Fibroblast of lung (primary cell): ENCODE data around the gene MIPOL1. TPM values are rescaled to one million over a fixed set of nuclear protein-coding genes. Genes with fewer than 3 reads are reported as not detected.
"Not testable (repeated sequence)": the region's sequence is repeated elsewhere in the genome, so short reads cannot be mapped to it uniquely, and the experiment has no call there.

Experiments used
- DNase-seq, 2 donors: peaks; one replicate each; pipeline versions ENCODE4 v3.0.0 to v3.0.0-alpha.2; 2010; ENCODE audit warnings: low read depth in 2 of 2
- H2AFZ ChIP-seq: 2 replicates; pipeline ENCODE4 v1.5.1; 2012; ENCODE audit warnings: low read length, control low read depth, inconsistent platforms
- H3K27ac ChIP-seq: 2 replicates; pipeline ENCODE4 v1.5.1; 2011; ENCODE audit warnings: low read length, control low read depth; ENCODE audit not compliant: insufficient read depth
- H3K27me3 ChIP-seq: 2 replicates; pipeline ENCODE4 v1.5.1; 2011; ENCODE audit warnings: mild to moderate bottlenecking, low read length; ENCODE audit not compliant: control insufficient read depth, insufficient read depth
- H3K36me3 ChIP-seq: 2 replicates; pipeline ENCODE4 v1.5.1; 2011; ENCODE audit warnings: low read length; ENCODE audit not compliant: control insufficient read depth, insufficient read depth
- H3K4me1 ChIP-seq: 2 replicates; pipeline ENCODE4 v1.5.1; 2011; ENCODE audit warnings: low read length; ENCODE audit not compliant: control insufficient read depth, insufficient read depth; ENCODE audit errors: extremely low read depth
- H3K4me2 ChIP-seq: 2 replicates; pipeline ENCODE4 v1.5.1; 2011; ENCODE audit warnings: low read length, control low read depth; ENCODE audit not compliant: insufficient read depth; ENCODE audit errors: extremely low read depth
- H3K4me3 ChIP-seq, 4 experiments: fragments of 200-600 bp in 1 of 4; sonication (generic) in 1 of 4; replicated peaks in 1 of 4; 2 replicates each; pipeline ENCODE4 v1.5.1; 2011 to 2016; ENCODE audit warnings: low read length in 4 of 4, low read depth in 3 of 4, mild to moderate bottlenecking in 3 of 4, control low read depth in 2 of 4, inconsistent platforms in 1 of 4, mixed read lengths in 1 of 4; ENCODE audit not compliant: insufficient read depth in 1 of 4; ENCODE audit errors: control extremely low read depth in 1 of 4
- H3K79me2 ChIP-seq: 2 replicates; pipeline ENCODE4 v1.5.1; 2012; ENCODE audit warnings: mild to moderate bottlenecking, low read length, inconsistent platforms; ENCODE audit not compliant: control insufficient read depth, insufficient read depth
- H3K9ac ChIP-seq: 2 replicates; pipeline ENCODE4 v1.5.1; 2011; ENCODE audit warnings: mild to moderate bottlenecking, low read length, control low read depth; ENCODE audit not compliant: insufficient read depth
- H3K9me3 ChIP-seq: 2 replicates; pipeline ENCODE4 v1.5.1; 2012; ENCODE audit warnings: low read depth, low read length; ENCODE audit not compliant: control insufficient read depth, insufficient read depth
- H4K20me1 ChIP-seq: 2 replicates; pipeline ENCODE4 v1.5.1; 2011; ENCODE audit warnings: low read length; ENCODE audit not compliant: control insufficient read depth, insufficient read depth; ENCODE audit errors: extremely low read depth
- EZH2 ChIP-seq: IDR thresholded peaks from 2 replicates; pipeline ENCODE4 v1.5.1; 2012; ENCODE audit warnings: low read length, control low read depth, mild to moderate bottlenecking; ENCODE audit errors: missing control alignments
- polyA plus RNA-seq, 2 donors: library from polyadenylated mRNA; depleted of rRNA in 1 of 2; stranded (reverse) in 1 of 2; unstranded in 1 of 2; fragments of >200 nt; gene quantifications; 2 replicates each; pipeline ENCODE4 v1.2.1, GENCODE V29; 2011 to 2012; ENCODE audit warnings: missing spikeins in 1 of 2
- total RNA-seq: library from RNA; depleted of rRNA; stranded (reverse); fragments of >200 nt; gene quantifications from 2 replicates; pipeline ENCODE4 v1.2.1, GENCODE V29; 2014
- TF ChIP-seq, protein P1 (sequence below), 2 donors: IDR thresholded peaks in 1 of 2; conservative IDR thresholded peaks in 1 of 2; 1 replicate in 1 of 2; 2 replicates in 1 of 2; pipeline ENCODE4 v1.5.1; 2011 to 2012; ENCODE audit warnings: low read length in 2 of 2, control low read depth in 1 of 2, inconsistent platforms in 1 of 2, low read depth in 1 of 2, mild to moderate bottlenecking in 1 of 2

Gene MIPOL1
- total and polyA plus RNA-seq, 2 donors (not counting 1 experiment from before 2014, with no cell fraction given): 6.4 to 8.6 TPM

DNA sequence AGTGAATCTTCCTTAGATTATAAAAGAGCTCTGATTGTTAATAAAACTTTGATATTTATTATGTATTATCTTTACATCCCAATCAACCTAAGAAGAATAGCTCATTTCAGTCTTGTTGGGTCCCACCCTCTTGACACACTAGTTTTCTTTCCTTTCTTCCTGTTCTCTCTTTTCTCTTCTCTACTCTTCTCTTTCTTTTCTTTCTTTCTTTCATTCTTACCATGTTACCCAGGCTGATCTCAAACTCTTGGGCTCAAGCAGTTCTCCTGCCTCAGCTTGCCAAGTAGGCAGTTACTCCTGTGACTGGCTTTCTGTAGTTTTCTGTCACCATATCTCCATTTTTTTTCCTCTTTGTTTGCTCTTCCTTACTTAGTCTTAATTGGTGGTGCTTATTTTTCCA lies 177.8 kb downstream of the MIPOL1 start:
- no peaks in the 10 kb centered on the region for H4K20me1 ChIP-seq
- DNase-seq: no peak
- no peak overlapping the region for H3K4me2 ChIP-seq
- no peak overlapping the region for H3K9ac ChIP-seq
- H3K4me3 ChIP-seq: no peak overlapping the region
- TF ChIP-seq, protein P1, sequence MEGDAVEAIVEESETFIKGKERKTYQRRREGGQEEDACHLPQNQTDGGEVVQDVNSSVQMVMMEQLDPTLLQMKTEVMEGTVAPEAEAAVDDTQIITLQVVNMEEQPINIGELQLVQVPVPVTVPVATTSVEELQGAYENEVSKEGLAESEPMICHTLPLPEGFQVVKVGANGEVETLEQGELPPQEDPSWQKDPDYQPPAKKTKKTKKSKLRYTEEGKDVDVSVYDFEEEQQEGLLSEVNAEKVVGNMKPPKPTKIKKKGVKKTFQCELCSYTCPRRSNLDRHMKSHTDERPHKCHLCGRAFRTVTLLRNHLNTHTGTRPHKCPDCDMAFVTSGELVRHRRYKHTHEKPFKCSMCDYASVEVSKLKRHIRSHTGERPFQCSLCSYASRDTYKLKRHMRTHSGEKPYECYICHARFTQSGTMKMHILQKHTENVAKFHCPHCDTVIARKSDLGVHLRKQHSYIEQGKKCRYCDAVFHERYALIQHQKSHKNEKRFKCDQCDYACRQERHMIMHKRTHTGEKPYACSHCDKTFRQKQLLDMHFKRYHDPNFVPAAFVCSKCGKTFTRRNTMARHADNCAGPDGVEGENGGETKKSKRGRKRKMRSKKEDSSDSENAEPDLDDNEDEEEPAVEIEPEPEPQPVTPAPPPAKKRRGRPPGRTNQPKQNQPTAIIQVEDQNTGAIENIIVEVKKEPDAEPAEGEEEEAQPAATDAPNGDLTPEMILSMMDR (conservative IDR thresholded peaks at IDR 0.05 in 1 of 2, IDR thresholded peaks at IDR 0.05 in 1 of 2; ENCODE audit: low read depth in 1 of 2, low read length in 2 of 2): no peak
- TF ChIP-seq EZH2: no peak
- no peaks in the 10 kb centered on the region for H3K4me1 ChIP-seq
- H3K79me2 ChIP-seq: no peaks in the 10 kb centered on the region
- H3K27ac ChIP-seq: no peak overlapping the region
- no peaks in the 10 kb centered on the region for H3K36me3 ChIP-seq
- no peaks in the 10 kb centered on the region for H3K27me3 ChIP-seq
- H3K9me3 ChIP-seq: no peaks in the 10 kb centered on the region
- H2AFZ ChIP-seq: no peak overlapping the region

DNA sequence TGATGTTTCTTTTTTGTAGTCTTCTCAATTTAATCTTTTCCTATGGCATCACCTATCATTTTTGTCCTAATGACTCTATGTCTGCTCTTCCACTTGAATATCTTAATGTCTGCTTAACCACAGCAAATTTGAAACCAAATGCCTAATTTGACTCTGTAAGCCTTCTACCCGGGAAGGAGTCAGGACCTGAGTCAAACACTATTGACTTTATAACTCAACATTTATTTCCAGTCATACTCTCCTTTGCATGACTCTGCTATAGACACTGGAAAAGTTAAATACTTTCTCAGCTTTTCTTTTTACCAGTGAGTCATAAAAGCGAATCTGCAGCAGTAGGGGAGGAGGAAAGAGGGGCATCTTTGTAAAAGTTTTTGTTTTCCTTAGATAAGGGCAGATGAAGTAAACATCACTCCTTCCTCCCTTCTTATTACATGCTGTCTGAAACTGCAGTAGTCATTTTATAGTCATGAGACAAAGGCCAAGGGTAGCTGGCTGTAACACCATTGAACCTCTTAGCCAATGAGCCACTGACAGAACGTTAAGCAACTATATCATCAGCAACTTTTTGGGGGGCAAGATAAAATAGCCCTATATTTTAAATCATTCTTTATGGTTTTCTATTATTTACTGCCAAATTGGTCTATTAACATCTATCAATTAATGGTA lies 179.3 kb downstream of the MIPOL1 start:
- Histone ChIP-seq H3K9me3 (no peaks in the 10 kb centered on the region), H4K20me1 (no peaks in the 10 kb centered on the region), H3K36me3 (no peaks in the 10 kb centered on the region), H3K27ac (no peak overlapping the region), H3K9ac (no peak overlapping the region), H3K79me2 (no peaks in the 10 kb centered on the region), H3K4me2 (no peak overlapping the region), H3K27me3 (no peaks in the 10 kb centered on the region), H3K4me1 (no peaks in the 10 kb centered on the region), H2AFZ (no peak overlapping the region), H3K4me3 (no peak overlapping the region)
- no peak for TF ChIP-seq EZH2
- TF ChIP-seq, protein P1 (conservative IDR thresholded peaks at IDR 0.05 in 1 of 2, IDR thresholded peaks at IDR 0.05 in 1 of 2; ENCODE audit: low read depth in 1 of 2, low read length in 2 of 2): no peak
- DNase-seq: no peak

DNA sequence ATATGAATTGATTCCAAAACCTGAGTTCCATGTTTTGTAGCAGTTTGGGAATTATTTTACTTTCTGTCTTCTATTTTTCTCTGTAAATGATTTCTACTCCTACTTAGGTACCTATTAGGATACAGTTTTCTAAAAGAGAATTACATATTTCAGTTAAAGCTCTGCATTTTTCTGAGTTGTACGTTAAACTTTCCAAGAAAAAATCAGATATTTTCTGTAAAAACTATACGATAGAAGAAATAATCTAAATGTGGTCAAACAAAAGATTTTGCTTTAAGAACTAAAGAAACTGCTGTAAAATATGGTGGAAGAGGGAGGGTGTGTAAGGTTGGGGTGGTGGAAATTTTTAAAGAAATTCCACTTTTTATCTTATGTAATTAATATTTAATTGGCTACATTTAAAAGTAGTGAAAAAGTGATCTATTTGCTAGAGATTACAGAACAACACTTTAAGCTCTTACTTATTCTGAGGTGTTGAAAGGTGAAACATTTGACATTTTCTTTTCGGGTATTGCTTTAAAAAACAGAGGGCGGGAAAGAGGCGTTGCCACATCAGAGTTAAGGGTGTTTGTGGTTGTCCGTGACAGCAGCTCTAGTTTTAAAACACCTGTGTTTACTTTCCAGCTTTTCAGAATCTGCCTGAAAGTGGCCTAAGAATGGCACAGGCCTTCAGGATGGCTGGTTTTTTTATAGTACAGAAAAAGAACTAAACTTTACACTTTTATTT lies 187.3 kb downstream of the MIPOL1 start:
- H3K27me3 ChIP-seq: no peaks in the 10 kb centered on the region
- no peaks in the 10 kb centered on the region for H3K79me2 ChIP-seq
- no peaks in the 10 kb centered on the region for H3K4me1 ChIP-seq
- no peak overlapping the region for H2AFZ ChIP-seq
- no peak overlapping the region for H3K4me2 ChIP-seq
- TF ChIP-seq, protein P1 (conservative IDR thresholded peaks at IDR 0.05 in 1 of 2, IDR thresholded peaks at IDR 0.05 in 1 of 2; ENCODE audit: low read depth in 1 of 2, low read length in 2 of 2): no peak
- TF ChIP-seq EZH2: no peak
- no peak overlapping the region for H3K27ac ChIP-seq
- no peak overlapping the region for H3K9ac ChIP-seq
- H3K4me3 ChIP-seq: no peak overlapping the region
- no peaks in the 10 kb centered on the region for H4K20me1 ChIP-seq
- no peaks in the 10 kb centered on the region for H3K9me3 ChIP-seq
- H3K36me3 ChIP-seq: no peaks in the 10 kb centered on the region
- DNase-seq: no peak

DNA sequence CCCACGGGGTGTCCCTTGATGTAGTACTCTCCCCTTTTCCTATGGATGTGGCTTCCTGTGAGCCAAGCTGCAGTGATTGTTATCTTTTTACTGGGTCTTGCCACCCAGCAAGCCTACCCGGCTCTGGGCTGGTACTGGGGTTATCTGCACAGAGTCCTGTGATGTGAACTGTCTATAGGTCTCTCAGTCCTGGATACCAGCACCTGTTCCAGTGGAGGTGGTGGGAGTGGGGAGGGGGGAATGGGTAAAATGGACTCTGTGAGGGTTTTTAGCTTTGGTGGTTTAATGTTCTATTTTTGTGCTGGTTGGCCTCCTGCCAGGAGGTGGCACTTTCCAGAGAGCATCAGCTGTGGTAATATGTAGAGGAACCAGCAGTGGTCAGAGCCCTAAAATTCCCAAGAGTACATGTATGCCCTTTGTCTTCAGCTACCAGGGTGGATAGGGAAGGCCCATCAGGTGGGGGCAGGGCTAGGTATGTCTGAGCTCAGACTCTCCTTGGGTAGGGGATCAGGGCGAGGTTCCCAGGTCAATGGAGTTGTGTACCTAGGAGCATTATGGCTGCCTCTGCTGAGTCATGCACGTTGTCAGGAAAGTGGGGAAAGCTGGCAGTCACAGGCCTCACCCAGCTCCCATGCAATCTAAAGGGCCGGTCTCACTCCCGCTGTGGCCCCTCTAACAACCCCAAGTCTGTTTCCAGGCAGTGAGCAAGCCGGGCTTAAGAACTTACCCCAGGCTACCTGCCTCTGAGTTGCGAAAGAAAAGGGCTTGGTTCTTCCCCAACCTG lies 199.6 kb downstream of the MIPOL1 start:
- not testable (repeated sequence) for H3K9ac ChIP-seq, H3K9me3 ChIP-seq, DNase-seq, H3K4me1 ChIP-seq, H3K79me2 ChIP-seq, H2AFZ ChIP-seq, H3K36me3 ChIP-seq, H3K27ac ChIP-seq, H3K4me3 ChIP-seq, H4K20me1 ChIP-seq, H3K4me2 ChIP-seq, H3K27me3 ChIP-seq
